ENCODE results near the gene NOC2L. TPM values are rescaled to one million over a fixed set of nuclear protein-coding genes. Genes with fewer than 3 reads are reported as not detected.
A peak's percentile ranks its signal among the peaks of the same experiment; 100 is the strongest.

NOC2L gene
- total and polyA plus RNA-seq, 9 of the 15 experiments (the other 6 are each of a cell fraction or from before 2014, with no cell fraction given): 4.0 to 410 (median 200) TPM

DNA sequence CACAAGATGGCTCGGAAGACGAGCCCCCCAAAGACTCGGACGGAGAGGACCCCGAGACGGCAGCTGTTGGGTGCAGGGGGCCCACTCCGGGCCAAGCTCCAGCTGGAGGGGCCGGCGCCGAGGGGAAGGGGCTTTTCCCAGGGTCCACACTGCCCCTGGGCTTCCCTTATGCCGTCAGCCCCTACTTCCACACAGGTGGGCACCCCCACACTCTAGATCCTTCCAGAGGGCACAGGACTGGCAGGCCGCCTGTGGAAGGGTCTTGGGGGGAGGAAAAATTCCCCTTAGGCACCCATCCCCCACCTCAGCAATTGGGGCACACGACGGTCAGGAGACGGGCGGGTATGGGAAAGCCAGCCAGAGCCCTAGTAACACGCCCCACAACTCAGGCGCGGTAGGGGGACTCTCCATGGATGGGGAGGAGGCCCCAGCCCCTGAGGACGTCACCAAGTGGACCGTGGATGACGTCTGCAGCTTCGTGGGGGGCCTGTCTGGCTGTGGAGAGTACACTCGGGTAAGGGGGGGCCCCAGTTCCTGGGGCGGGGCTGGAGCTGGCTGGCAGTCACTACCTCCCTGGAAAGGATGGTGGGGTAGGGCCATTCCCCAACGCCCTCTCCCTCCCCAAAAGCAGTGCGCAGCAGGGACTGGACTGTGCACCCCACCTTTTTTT is 16.1 kb downstream of the NOC2L start (continued):
- no peak for TF ChIP-seq ZNF41 (CRISPR knock-in tag; conservative IDR thresholded peaks at IDR 0.05)
- TF ChIP-seq ZNF778 (CRISPR knock-in tag; IDR thresholded peaks at IDR 0.05): no peak
- no peak for TF ChIP-seq GATAD2A (IDR thresholded peaks at IDR 0.05)
- no peak for TF ChIP-seq PHB (CRISPR knock-in tag; IDR thresholded peaks at IDR 0.05)
- no peak for TF ChIP-seq CTBP1 (IDR thresholded peaks at IDR 0.05; ENCODE audit: borderline replicate concordance)
- TF ChIP-seq, protein P1, sequence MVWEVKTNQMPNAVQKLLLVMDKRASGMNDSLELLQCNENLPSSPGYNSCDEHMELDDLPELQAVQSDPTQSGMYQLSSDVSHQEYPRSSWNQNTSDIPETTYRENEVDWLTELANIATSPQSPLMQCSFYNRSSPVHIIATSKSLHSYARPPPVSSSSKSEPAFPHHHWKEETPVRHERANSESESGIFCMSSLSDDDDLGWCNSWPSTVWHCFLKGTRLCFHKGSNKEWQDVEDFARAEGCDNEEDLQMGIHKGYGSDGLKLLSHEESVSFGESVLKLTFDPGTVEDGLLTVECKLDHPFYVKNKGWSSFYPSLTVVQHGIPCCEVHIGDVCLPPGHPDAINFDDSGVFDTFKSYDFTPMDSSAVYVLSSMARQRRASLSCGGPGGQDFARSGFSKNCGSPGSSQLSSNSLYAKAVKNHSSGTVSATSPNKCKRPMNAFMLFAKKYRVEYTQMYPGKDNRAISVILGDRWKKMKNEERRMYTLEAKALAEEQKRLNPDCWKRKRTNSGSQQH (CRISPR knock-in tag; IDR thresholded peaks at IDR 0.05): no peak
- TF ChIP-seq RUNX1 (IDR thresholded peaks at IDR 0.05; ENCODE audit: low read depth): no peak
- no peak for TF ChIP-seq GATA2 (CRISPR knock-in tag; IDR thresholded peaks at IDR 0.05)
- TF ChIP-seq PTBP1 (IDR thresholded peaks at IDR 0.05; ENCODE audit: low read depth, low read length): peak; percentile 50; the same call in 1 of the 2 replicates
- TF ChIP-seq ZNF232 (CRISPR knock-in tag; IDR thresholded peaks at IDR 0.05): no peak
- TF ChIP-seq SMC3 (conservative IDR thresholded peaks at IDR 0.05; ENCODE audit: insufficient read depth, low read depth, low read length): 0 out of 2 replicates have a peak, but pooled peaks have one; percentile 12
- no peak for TF ChIP-seq ELF1 (tag; IDR thresholded peaks at IDR 0.05)
- TF ChIP-seq ZNF274 (IDR thresholded peaks at IDR 0.05; ENCODE audit: borderline replicate concordance, low read depth, low read length): no peak
- TF ChIP-seq ZNF384 (IDR thresholded peaks at IDR 0.05; ENCODE audit: low read depth, low read length): 0 out of 2 replicates have a peak, but pooled peaks have one; percentile 4
- TF ChIP-seq, protein P2, sequence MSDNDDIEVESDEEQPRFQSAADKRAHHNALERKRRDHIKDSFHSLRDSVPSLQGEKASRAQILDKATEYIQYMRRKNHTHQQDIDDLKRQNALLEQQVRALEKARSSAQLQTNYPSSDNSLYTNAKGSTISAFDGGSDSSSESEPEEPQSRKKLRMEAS (CRISPR knock-in tag; IDR thresholded peaks at IDR 0.05): no peak; the same call in 1 of the 2 replicates
- TF ChIP-seq, protein P3, sequence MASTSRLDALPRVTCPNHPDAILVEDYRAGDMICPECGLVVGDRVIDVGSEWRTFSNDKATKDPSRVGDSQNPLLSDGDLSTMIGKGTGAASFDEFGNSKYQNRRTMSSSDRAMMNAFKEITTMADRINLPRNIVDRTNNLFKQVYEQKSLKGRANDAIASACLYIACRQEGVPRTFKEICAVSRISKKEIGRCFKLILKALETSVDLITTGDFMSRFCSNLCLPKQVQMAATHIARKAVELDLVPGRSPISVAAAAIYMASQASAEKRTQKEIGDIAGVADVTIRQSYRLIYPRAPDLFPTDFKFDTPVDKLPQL (IDR thresholded peaks at IDR 0.05; ENCODE audit: extremely low read depth, insufficient read length): no peak
- TF ChIP-seq, protein P4, sequence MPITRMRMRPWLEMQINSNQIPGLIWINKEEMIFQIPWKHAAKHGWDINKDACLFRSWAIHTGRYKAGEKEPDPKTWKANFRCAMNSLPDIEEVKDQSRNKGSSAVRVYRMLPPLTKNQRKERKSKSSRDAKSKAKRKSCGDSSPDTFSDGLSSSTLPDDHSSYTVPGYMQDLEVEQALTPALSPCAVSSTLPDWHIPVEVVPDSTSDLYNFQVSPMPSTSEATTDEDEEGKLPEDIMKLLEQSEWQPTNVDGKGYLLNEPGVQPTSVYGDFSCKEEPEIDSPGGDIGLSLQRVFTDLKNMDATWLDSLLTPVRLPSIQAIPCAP (CRISPR knock-in tag; IDR thresholded peaks at IDR 0.05; ENCODE audit: borderline replicate concordance): no peak
- no peak for TF ChIP-seq ZNF224 (CRISPR knock-in tag; IDR thresholded peaks at IDR 0.05)
- TF ChIP-seq ZBTB1 (CRISPR knock-in tag; IDR thresholded peaks at IDR 0.05; ENCODE audit: borderline replicate concordance, low read depth): no peak
- TF ChIP-seq, protein P5, sequence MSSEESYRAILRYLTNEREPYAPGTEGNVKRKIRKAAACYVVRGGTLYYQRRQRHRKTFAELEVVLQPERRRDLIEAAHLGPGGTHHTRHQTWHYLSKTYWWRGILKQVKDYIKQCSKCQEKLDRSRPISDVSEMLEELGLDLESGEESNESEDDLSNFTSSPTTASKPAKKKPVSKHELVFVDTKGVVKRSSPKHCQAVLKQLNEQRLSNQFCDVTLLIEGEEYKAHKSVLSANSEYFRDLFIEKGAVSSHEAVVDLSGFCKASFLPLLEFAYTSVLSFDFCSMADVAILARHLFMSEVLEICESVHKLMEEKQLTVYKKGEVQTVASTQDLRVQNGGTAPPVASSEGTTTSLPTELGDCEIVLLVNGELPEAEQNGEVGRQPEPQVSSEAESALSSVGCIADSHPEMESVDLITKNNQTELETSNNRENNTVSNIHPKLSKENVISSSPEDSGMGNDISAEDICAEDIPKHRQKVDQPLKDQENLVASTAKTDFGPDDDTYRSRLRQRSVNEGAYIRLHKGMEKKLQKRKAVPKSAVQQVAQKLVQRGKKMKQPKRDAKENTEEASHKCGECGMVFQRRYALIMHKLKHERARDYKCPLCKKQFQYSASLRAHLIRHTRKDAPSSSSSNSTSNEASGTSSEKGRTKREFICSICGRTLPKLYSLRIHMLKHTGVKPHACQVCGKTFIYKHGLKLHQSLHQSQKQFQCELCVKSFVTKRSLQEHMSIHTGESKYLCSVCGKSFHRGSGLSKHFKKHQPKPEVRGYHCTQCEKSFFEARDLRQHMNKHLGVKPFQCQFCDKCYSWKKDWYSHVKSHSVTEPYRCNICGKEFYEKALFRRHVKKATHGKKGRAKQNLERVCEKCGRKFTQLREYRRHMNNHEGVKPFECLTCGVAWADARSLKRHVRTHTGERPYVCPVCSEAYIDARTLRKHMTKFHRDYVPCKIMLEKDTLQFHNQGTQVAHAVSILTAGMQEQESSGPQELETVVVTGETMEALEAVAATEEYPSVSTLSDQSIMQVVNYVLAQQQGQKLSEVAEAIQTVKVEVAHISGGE (CRISPR knock-in tag; IDR thresholded peaks at IDR 0.05): no peak
- no peak for TF ChIP-seq MTA3 (IDR thresholded peaks at IDR 0.05; ENCODE audit: borderline replicate concordance)
- no peak for TF ChIP-seq BCL6 (CRISPR knock-in tag; IDR thresholded peaks at IDR 0.05)
- peak; percentile 74 for TF ChIP-seq CREM (IDR thresholded peaks at IDR 0.05; ENCODE audit: low read depth)
